ENCODE measurements around the gene GRB10. TPM values are rescaled to one million over a fixed set of nuclear protein-coding genes. Genes with fewer than 3 reads are reported as not detected.

Gene GRB10
- total and polyA plus RNA-seq, 2 donors (not counting 3 experiments of a cell fraction or from before 2014, with no cell fraction given), result 43.7 to 240 TPM

DNA sequence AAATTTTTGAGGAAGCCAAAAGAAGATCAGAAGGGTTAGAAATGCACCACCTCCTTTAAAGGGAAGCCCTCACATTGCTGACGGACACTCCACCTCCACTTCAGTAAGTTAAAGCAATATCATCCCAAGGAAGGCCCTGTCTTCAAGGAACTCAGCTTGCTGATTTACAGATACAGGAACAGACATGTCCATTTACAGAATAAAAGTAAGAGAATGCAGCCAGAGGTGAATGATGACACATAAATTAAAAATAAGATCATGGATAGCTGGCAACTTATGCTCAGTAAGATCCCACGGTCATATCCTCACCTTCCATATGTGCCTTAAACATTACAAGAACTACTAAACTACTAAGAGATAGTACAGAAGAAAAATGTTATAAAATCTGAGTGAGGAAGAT is 20.4 kb downstream of the GRB10 start:
- TF ChIP-seq MYC (IDR thresholded peaks at IDR 0.05; ENCODE audit: low read depth, low read length), result no peak
- dilution Hi-C loops (cut with MboI; ENCODE audit: extremely low pct_ligation_motif_present, low sequenced_read_pairs), result no loop called here

GRCh38 chr7:50761713-50762112 is 21.0 kb downstream of the GRB10 start:
- BruUV-seq (replicated peaks), result no TSS peak

More for the DNA sequence above, 20.4 kb downstream of the GRB10 start:
- Histone ChIP-seq H4K20me1 (replicated peaks; ENCODE audit: control insufficient read depth, extremely low read depth, insufficient read depth, low read length) (peaks cover 11% of the 10 kb centered on the region), H3K27ac (ENCODE audit: insufficient read depth, low read depth, low read length) (no peak overlapping the region), H3K79me2 (ENCODE audit: control insufficient read depth, insufficient read depth, low read length) (peaks cover 100% of the 10 kb centered on the region), H3K27me3 (ENCODE audit: control insufficient read depth in 2 of 2, insufficient read depth in 2 of 2, low read length in 2 of 2) (no peaks in the 10 kb centered on the region), H3K4me1 (ENCODE audit: control insufficient read depth, extremely low read depth, insufficient read depth, low read length) (peaks cover 8% of the 10 kb centered on the region), H3K9me3 (replicated peaks; ENCODE audit: control insufficient read depth, insufficient read depth, low read length) (no peaks in the 10 kb centered on the region), H3K4me2 (ENCODE audit: insufficient read depth, low read length) (no peak overlapping the region), H3K9me1 (replicated peaks; ENCODE audit: control insufficient read depth, extremely low read depth, insufficient read depth, low read length) (no peaks in the 10 kb centered on the region), H3K36me3 (ENCODE audit: control insufficient read depth in 2 of 2, extremely low read depth in 1 of 2, insufficient read depth in 2 of 2, low read length in 2 of 2) (peaks cover 4% of the 10 kb centered on the region in 2 experiments), H2AFZ (ENCODE audit: low read depth, low read length) (no peak overlapping the region), H3K9ac (replicated peaks; ENCODE audit: extremely low read depth, insufficient read depth, low read length) (no peak overlapping the region), H3K4me3 (replicated peaks in 1 of 3; ENCODE audit: insufficient read depth in 1 of 3, low read depth in 1 of 3, low read length in 3 of 3) (no peak overlapping the region)
- ChIA-PET POLR2A (no interaction called here), CTCF (no interaction called here)
- BruUV-seq (replicated peaks), result no TSS peak
- FAIRE-seq (no peak), DNase-seq (ENCODE audit: low read depth, low spot score) (no peak)
- intact Hi-C loops (cut with micrococcal nuclease), result no loop called here

More at GRCh38 chr7:50761713-50762112, 21.0 kb downstream of the GRB10 start:
- Histone ChIP-seq H3K9me3 (replicated peaks; ENCODE audit: control insufficient read depth, insufficient read depth, low read length) (no peaks in the 10 kb centered on the region), H3K4me3 (replicated peaks in 1 of 3; ENCODE audit: insufficient read depth in 1 of 3, low read depth in 1 of 3, low read length in 3 of 3) (no peak overlapping the region), H4K20me1 (replicated peaks; ENCODE audit: control insufficient read depth, extremely low read depth, insufficient read depth, low read length) (peaks cover 16% of the 10 kb centered on the region), H2AFZ (ENCODE audit: low read depth, low read length) (no peak overlapping the region), H3K27ac (ENCODE audit: insufficient read depth, low read depth, low read length) (no peak overlapping the region), H3K36me3 (ENCODE audit: control insufficient read depth in 2 of 2, extremely low read depth in 1 of 2, insufficient read depth in 2 of 2, low read length in 2 of 2) (peaks cover 4% of the 10 kb centered on the region in 2 experiments), H3K27me3 (ENCODE audit: control insufficient read depth in 2 of 2, insufficient read depth in 2 of 2, low read length in 2 of 2) (no peaks in the 10 kb centered on the region), H3K9me1 (replicated peaks; ENCODE audit: control insufficient read depth, extremely low read depth, insufficient read depth, low read length) (no peaks in the 10 kb centered on the region), H3K79me2 (ENCODE audit: control insufficient read depth, insufficient read depth, low read length) (peaks cover 100% of the 10 kb centered on the region), H3K4me1 (ENCODE audit: control insufficient read depth, extremely low read depth, insufficient read depth, low read length) (peaks cover 2% of the 10 kb centered on the region), H3K9ac (replicated peaks; ENCODE audit: extremely low read depth, insufficient read depth, low read length) (no peak overlapping the region), H3K4me2 (ENCODE audit: insufficient read depth, low read length) (no peak overlapping the region)
- POLR2A ChIA-PET, result no interaction called here
- dilution Hi-C loops (cut with MboI; ENCODE audit: extremely low pct_ligation_motif_present, low sequenced_read_pairs) (no loop called here), intact Hi-C loops (cut with micrococcal nuclease) (no loop called here)
- FAIRE-seq, result no peak
- DNase-seq (ENCODE audit: low read depth, low spot score), result no peak
- TF ChIP-seq JUN (IDR thresholded peaks at IDR 0.05; ENCODE audit: borderline replicate concordance, insufficient read depth, insufficient read length, low read depth), result no peak
- TF ChIP-seq CTCF (IDR thresholded peaks at IDR 0.05; ENCODE audit: extremely low read depth in 1 of 2, insufficient read depth in 1 of 2, low read depth in 1 of 2, low read length in 2 of 2), result no peak
- no peak for TF ChIP-seq EZH2 (IDR thresholded peaks at IDR 0.05; ENCODE audit: borderline replicate concordance, low read depth, low read length, severe bottlenecking)
- TF ChIP-seq GATA2 (IDR thresholded peaks at IDR 0.05; ENCODE audit: insufficient read depth, insufficient read length, low read depth, low read length), result no peak
- CTCF ChIA-PET, result no interaction called here

Data from endothelial cell of umbilical vein (primary cell).